ENCODE results near the gene WASHC2A.
"Not testable (repeated sequence)": the region's sequence is repeated elsewhere in the genome, so short reads cannot be mapped to it uniquely, and the experiment has no call there.

WASHC2A gene

GRCh38 chr10:50056654-50057053 is 11.1 kb upstream of the WASHC2A start:
- H3K9me2 ChIP-seq (replicated peaks; ENCODE audit: insufficient read depth, low read length); H3K27me3 ChIP-seq (replicated peaks; ENCODE audit: insufficient read depth, low read length); DNase-seq; H3K36me3 ChIP-seq (replicated peaks; ENCODE audit: insufficient read depth, low read length); H3K9ac ChIP-seq (ENCODE audit: low read length); H3F3A ChIP-seq (ENCODE audit: insufficient read depth, low read length); H3K4me3 ChIP-seq (ENCODE audit: low read length); H4K20me1 ChIP-seq (ENCODE audit: insufficient read depth, low read length); H3K27ac ChIP-seq (ENCODE audit: low read length); H3K9me3 ChIP-seq (replicated peaks; ENCODE audit: insufficient read depth, low read length); H3K4me1 ChIP-seq (ENCODE audit: low read length); H3K4me2 ChIP-seq (ENCODE audit: low read depth, low read length); H2AFZ ChIP-seq (ENCODE audit: low read length); H3K79me2 ChIP-seq (ENCODE audit: low read length): not testable (repeated sequence)

GRCh38 chr10:50058727-50059126 is 9.0 kb upstream of the WASHC2A start:
- H3K4me1 ChIP-seq (ENCODE audit: low read length); H3K36me3 ChIP-seq (replicated peaks; ENCODE audit: insufficient read depth, low read length); H3K27ac ChIP-seq (ENCODE audit: low read length); H3K79me2 ChIP-seq (ENCODE audit: low read length); H3K27me3 ChIP-seq (replicated peaks; ENCODE audit: insufficient read depth, low read length); H3K9me3 ChIP-seq (replicated peaks; ENCODE audit: insufficient read depth, low read length); H2AFZ ChIP-seq (ENCODE audit: low read length); H4K20me1 ChIP-seq (ENCODE audit: insufficient read depth, low read length); H3K9ac ChIP-seq (ENCODE audit: low read length); H3K9me2 ChIP-seq (replicated peaks; ENCODE audit: insufficient read depth, low read length); H3F3A ChIP-seq (ENCODE audit: insufficient read depth, low read length); H3K4me3 ChIP-seq (ENCODE audit: low read length); H3K4me2 ChIP-seq (ENCODE audit: low read depth, low read length); DNase-seq: not testable (repeated sequence)

GRCh38 chr10:50059946-50060345 is 7.8 kb upstream of the WASHC2A start:
- H3K79me2 ChIP-seq (ENCODE audit: low read length); DNase-seq; H3K9ac ChIP-seq (ENCODE audit: low read length): not testable (repeated sequence)

GRCh38 chr10:50061548-50061947 is 6.2 kb upstream of the WASHC2A start:
- not testable (repeated sequence) for H3K4me3 ChIP-seq (ENCODE audit: low read length); H3K79me2 ChIP-seq (ENCODE audit: low read length); H3K27me3 ChIP-seq (replicated peaks; ENCODE audit: insufficient read depth, low read length); H2AFZ ChIP-seq (ENCODE audit: low read length); H3K27ac ChIP-seq (ENCODE audit: low read length); H3K9me2 ChIP-seq (replicated peaks; ENCODE audit: insufficient read depth, low read length); H3K4me2 ChIP-seq (ENCODE audit: low read depth, low read length); H3K36me3 ChIP-seq (replicated peaks; ENCODE audit: insufficient read depth, low read length); DNase-seq; H4K20me1 ChIP-seq (ENCODE audit: insufficient read depth, low read length); H3K4me1 ChIP-seq (ENCODE audit: low read length); H3F3A ChIP-seq (ENCODE audit: insufficient read depth, low read length); H3K9me3 ChIP-seq (replicated peaks; ENCODE audit: insufficient read depth, low read length); H3K9ac ChIP-seq (ENCODE audit: low read length)

More at GRCh38 chr10:50059946-50060345, 7.8 kb upstream of the WASHC2A start:
- not testable (repeated sequence) for H3K27ac ChIP-seq (ENCODE audit: low read length); H3K4me2 ChIP-seq (ENCODE audit: low read depth, low read length); H3K9me2 ChIP-seq (replicated peaks; ENCODE audit: insufficient read depth, low read length); H3K27me3 ChIP-seq (replicated peaks; ENCODE audit: insufficient read depth, low read length); H3K4me3 ChIP-seq (ENCODE audit: low read length); H2AFZ ChIP-seq (ENCODE audit: low read length); H3K36me3 ChIP-seq (replicated peaks; ENCODE audit: insufficient read depth, low read length); H4K20me1 ChIP-seq (ENCODE audit: insufficient read depth, low read length); H3F3A ChIP-seq (ENCODE audit: insufficient read depth, low read length); H3K4me1 ChIP-seq (ENCODE audit: low read length); H3K9me3 ChIP-seq (replicated peaks; ENCODE audit: insufficient read depth, low read length)

- Histone ChIP-seq H3K4me3 (ENCODE audit: low read length) (no peak overlapping the region), H3F3A (ENCODE audit: insufficient read depth, low read length) (no peaks in the 10 kb centered on the region), H2AFZ (ENCODE audit: low read length) (no peak overlapping the region), H3K4me1 (ENCODE audit: low read length) (no peaks in the 10 kb centered on the region), H3K9me3 (replicated peaks; ENCODE audit: insufficient read depth, low read length) (no peaks in the 10 kb centered on the region), H3K36me3 (replicated peaks; ENCODE audit: insufficient read depth, low read length) (no peaks in the 10 kb centered on the region), H3K79me2 (ENCODE audit: low read length) (no peaks in the 10 kb centered on the region), H4K20me1 (ENCODE audit: insufficient read depth, low read length) (no peaks in the 10 kb centered on the region), H3K4me2 (ENCODE audit: low read depth, low read length) (no peak overlapping the region), H3K27ac (ENCODE audit: low read length) (no peak overlapping the region), H3K27me3 (replicated peaks; ENCODE audit: insufficient read depth, low read length) (no peaks in the 10 kb centered on the region), H3K9me2 (replicated peaks; ENCODE audit: insufficient read depth, low read length) (no peaks in the 10 kb centered on the region), H3K9ac (ENCODE audit: low read length) (no peak overlapping the region)
- TF ChIP-seq EZH2phosphoT487 (IDR thresholded peaks at IDR 0.05; ENCODE audit: low read length), result no peak
- DNase-seq, result no peak
These were observed 4.7 kb upstream of the WASHC2A start for GRCh38 chr10:50063100-50063499.

- not testable (repeated sequence) for H3K36me3 ChIP-seq (replicated peaks; ENCODE audit: insufficient read depth, low read length); H3K27ac ChIP-seq (ENCODE audit: low read length); H4K20me1 ChIP-seq (ENCODE audit: insufficient read depth, low read length); H2AFZ ChIP-seq (ENCODE audit: low read length); H3K9ac ChIP-seq (ENCODE audit: low read length); H3K79me2 ChIP-seq (ENCODE audit: low read length); H3K9me2 ChIP-seq (replicated peaks; ENCODE audit: insufficient read depth, low read length); H3K9me3 ChIP-seq (replicated peaks; ENCODE audit: insufficient read depth, low read length); H3K27me3 ChIP-seq (replicated peaks; ENCODE audit: insufficient read depth, low read length); H3K4me1 ChIP-seq (ENCODE audit: low read length); H3F3A ChIP-seq (ENCODE audit: insufficient read depth, low read length); DNase-seq
- H3K4me3 ChIP-seq (ENCODE audit: low read length), result peak overlapping the region; percentile 85; the same call in 1 of the 2 replicates
- H3K4me2 ChIP-seq (ENCODE audit: low read depth, low read length), result peak overlapping the region; percentile 27; the same call in 1 of the 2 replicates
These were observed 552 bp downstream of the WASHC2A start for GRCh38 chr10:50068352-50068659.

- H3K4me3 ChIP-seq (ENCODE audit: low read length); H3K36me3 ChIP-seq (replicated peaks; ENCODE audit: insufficient read depth, low read length); H4K20me1 ChIP-seq (ENCODE audit: insufficient read depth, low read length); H3K4me2 ChIP-seq (ENCODE audit: low read depth, low read length); H3F3A ChIP-seq (ENCODE audit: insufficient read depth, low read length); H3K4me1 ChIP-seq (ENCODE audit: low read length); H3K9me2 ChIP-seq (replicated peaks; ENCODE audit: insufficient read depth, low read length); H3K79me2 ChIP-seq (ENCODE audit: low read length); H3K27me3 ChIP-seq (replicated peaks; ENCODE audit: insufficient read depth, low read length); H3K9me3 ChIP-seq (replicated peaks; ENCODE audit: insufficient read depth, low read length); DNase-seq; H3K27ac ChIP-seq (ENCODE audit: low read length); H2AFZ ChIP-seq (ENCODE audit: low read length); H3K9ac ChIP-seq (ENCODE audit: low read length): not testable (repeated sequence)
These were observed 7.4 kb downstream of the WASHC2A start for GRCh38 chr10:50075139-50075538.

GRCh38 chr10:50075544-50075943 is 7.8 kb downstream of the WASHC2A start:
- not testable (repeated sequence) for H3K4me2 ChIP-seq (ENCODE audit: low read depth, low read length); H2AFZ ChIP-seq (ENCODE audit: low read length); H3K27me3 ChIP-seq (replicated peaks; ENCODE audit: insufficient read depth, low read length); H3K4me3 ChIP-seq (ENCODE audit: low read length); H3K79me2 ChIP-seq (ENCODE audit: low read length); H3K4me1 ChIP-seq (ENCODE audit: low read length); H3F3A ChIP-seq (ENCODE audit: insufficient read depth, low read length); H3K9me3 ChIP-seq (replicated peaks; ENCODE audit: insufficient read depth, low read length); H3K36me3 ChIP-seq (replicated peaks; ENCODE audit: insufficient read depth, low read length); H3K9me2 ChIP-seq (replicated peaks; ENCODE audit: insufficient read depth, low read length); DNase-seq; H4K20me1 ChIP-seq (ENCODE audit: insufficient read depth, low read length); H3K27ac ChIP-seq (ENCODE audit: low read length); H3K9ac ChIP-seq (ENCODE audit: low read length)

All from MM.1S (cell line).